Calu3 (cell line): ENCODE results near the gene TMEM169. TPM values are rescaled to one million over a fixed set of nuclear protein-coding genes. Genes with fewer than 3 reads are reported as not detected.
A peak's percentile ranks its signal among the peaks of the same experiment; 100 is the strongest.

Experiments used
- BruUV-seq: library from RNA; stranded (reverse); fragments of 400-500 nt; replicated peaks from 2 replicates; lab custom pipeline; 2021; lab: Mats Ljungman, UMichigan
- CTCF ChIA-PET: fragments of 300-600 bp; sonication (Branson Sonifier 250); formaldehyde crosslinking; loops from one replicate; lab custom pipeline; 2022; ENCODE audit warnings: antibody characterized with exemption; lab: Charles Lee
- DNase-seq: peaks from one replicate; pipeline ENCODE4 v3.0.0; 2022
- H3K27ac Mint-ChIP-seq: one replicate; pipeline ENCODE4 v1.8.0; 2022; ENCODE audit warnings: mixed read lengths; ENCODE audit not compliant: unreplicated experiment
- H3K27me3 Mint-ChIP-seq: one replicate; pipeline ENCODE4 v1.8.0; 2022; ENCODE audit warnings: mixed read lengths; ENCODE audit not compliant: unreplicated experiment
- H3K36me3 Mint-ChIP-seq: one replicate; pipeline ENCODE4 v1.8.0; 2022; ENCODE audit warnings: mild to moderate bottlenecking, moderate library complexity, mixed read lengths; ENCODE audit not compliant: insufficient read depth, unreplicated experiment
- H3K4me1 Mint-ChIP-seq: one replicate; pipeline ENCODE4 v1.8.0; 2022; ENCODE audit warnings: mild to moderate bottlenecking, low read depth, mixed read lengths; ENCODE audit not compliant: unreplicated experiment
- H3K4me3 Mint-ChIP-seq: one replicate; pipeline ENCODE4 v1.8.0; 2022; ENCODE audit warnings: mild to moderate bottlenecking, low read depth, moderate library complexity, mixed read lengths; ENCODE audit not compliant: unreplicated experiment
- H3K9me3 Mint-ChIP-seq: one replicate; pipeline ENCODE4 v1.8.0; 2022; ENCODE audit warnings: low read depth, mixed read lengths; ENCODE audit not compliant: unreplicated experiment
- CTCF ChIP-seq: fragments of 200-600 bp; IDR thresholded peaks from one replicate; pipeline ENCODE4 v1.8.0; 2022; ENCODE audit warnings: antibody characterized with exemption; ENCODE audit not compliant: unreplicated experiment
- intact Hi-C: fragments of 100-400 bp; cut with micrococcal nuclease; formaldehyde crosslinking; loops from one replicate; pipeline ENCODE4 v1.10.0; 2022; ENCODE audit not compliant: unreplicated experiment
- total RNA-seq: library from RNA; stranded (reverse); gene quantifications from 2 replicates; pipeline ENCODE4 v1.2.3, GENCODE V29; 2022

TMEM169 gene
- total RNA-seq, 1 experiment from 2014 or later: 9.0 TPM

- Mint-ChIP-seq H3K36me3 (peaks cover 42% of the 10 kb centered on the region), H3K27me3 (no peaks in the 10 kb centered on the region), H3K27ac (no peak overlapping the region), H3K9me3 (no peaks in the 10 kb centered on the region), H3K4me3 (no peak overlapping the region), H3K4me1 (peaks cover 18% of the 10 kb centered on the region)
- no TSS peak for BruUV-seq
- no peak for TF ChIP-seq CTCF
- no peak for DNase-seq
- CTCF ChIA-PET: no interaction called here
- intact Hi-C loops: no loop called here
Measured at GRCh38 chr2:216107760-216108159, 26.0 kb downstream of the TMEM169 start.

- intact Hi-C loops: no loop called here
- TSS peak; percentile 100 for BruUV-seq
Measured at GRCh38 chr2:216108310-216108966, 26.7 kb downstream of the TMEM169 start.

GRCh38 chr2:216108967-216109921 is 27.5 kb downstream of the TMEM169 start, which contains the start of gene XRCC5:
Gene XRCC5, plus strand, starts transcription at chr2:216109348. Its CDS starts 89 bp downstream, at chr2:216109437.
- intact Hi-C loops: no loop called here
- Mint-ChIP-seq H3K36me3 (peaks cover 57% of the 10 kb centered on the region), H3K4me3 (peak within 1 kb of the TSS; percentile 100), H3K9me3 (no peaks in the 10 kb centered on the region), H3K27ac (peak within 1 kb of the TSS; percentile 99), H3K27me3 (no peaks in the 10 kb centered on the region), H3K4me1 (peaks cover 33% of the 10 kb centered on the region)
- no TSS peak for BruUV-seq
- CTCF ChIA-PET: interaction anchor here (0.7 to 2.1 kb wide), 3 partner anchors 23 to 51 kb away, joined by 3 to 5 read pairs (median 3); no protein-coding TSS in a partner anchor
- no peak for TF ChIP-seq CTCF
- DNase-seq: peak; percentile 96

More at GRCh38 chr2:216108310-216108966, 26.7 kb downstream of the TMEM169 start:
- Mint-ChIP-seq H3K27ac (peak overlapping the region; percentile 99), H3K4me1 (peaks cover 25% of the 10 kb centered on the region), H3K4me3 (peak overlapping the region; percentile 100), H3K36me3 (peaks cover 49% of the 10 kb centered on the region), H3K9me3 (no peaks in the 10 kb centered on the region), H3K27me3 (no peaks in the 10 kb centered on the region)
- DNase-seq: no peak
- no peak for TF ChIP-seq CTCF
- CTCF ChIA-PET: interaction anchor here (1.0 to 2.1 kb wide), 2 partner anchors 24 to 51 kb away, joined by 3 to 5 read pairs; no protein-coding TSS in a partner anchor

GRCh38 chr2:216109962-216110614 is 28.4 kb downstream of the TMEM169 start:
- TSS peak; percentile 56 for BruUV-seq
- no peak for DNase-seq
- CTCF ChIA-PET: interaction anchor here (0.9 to 2.1 kb wide), 2 partner anchors 24 to 52 kb away, joined by 3 to 5 read pairs; no protein-coding TSS in a partner anchor
- Mint-ChIP-seq H3K27ac (peak overlapping the region; percentile 99), H3K4me3 (peak overlapping the region; percentile 100), H3K27me3 (no peaks in the 10 kb centered on the region), H3K4me1 (peaks cover 38% of the 10 kb centered on the region), H3K9me3 (no peaks in the 10 kb centered on the region), H3K36me3 (peaks cover 65% of the 10 kb centered on the region)
- intact Hi-C loops: loop anchor here (1.0 kb wide), 1 partner anchor 46 kb away; no protein-coding TSS in a partner anchor
- no peak for TF ChIP-seq CTCF
